ENCODE results near the gene NBEAL2. TPM values are rescaled to one million over a fixed set of nuclear protein-coding genes. Genes with fewer than 3 reads are reported as not detected.

NBEAL2 gene
- total RNA-seq, 1 experiment from 2014 or later, result 80.0 TPM

DNA sequence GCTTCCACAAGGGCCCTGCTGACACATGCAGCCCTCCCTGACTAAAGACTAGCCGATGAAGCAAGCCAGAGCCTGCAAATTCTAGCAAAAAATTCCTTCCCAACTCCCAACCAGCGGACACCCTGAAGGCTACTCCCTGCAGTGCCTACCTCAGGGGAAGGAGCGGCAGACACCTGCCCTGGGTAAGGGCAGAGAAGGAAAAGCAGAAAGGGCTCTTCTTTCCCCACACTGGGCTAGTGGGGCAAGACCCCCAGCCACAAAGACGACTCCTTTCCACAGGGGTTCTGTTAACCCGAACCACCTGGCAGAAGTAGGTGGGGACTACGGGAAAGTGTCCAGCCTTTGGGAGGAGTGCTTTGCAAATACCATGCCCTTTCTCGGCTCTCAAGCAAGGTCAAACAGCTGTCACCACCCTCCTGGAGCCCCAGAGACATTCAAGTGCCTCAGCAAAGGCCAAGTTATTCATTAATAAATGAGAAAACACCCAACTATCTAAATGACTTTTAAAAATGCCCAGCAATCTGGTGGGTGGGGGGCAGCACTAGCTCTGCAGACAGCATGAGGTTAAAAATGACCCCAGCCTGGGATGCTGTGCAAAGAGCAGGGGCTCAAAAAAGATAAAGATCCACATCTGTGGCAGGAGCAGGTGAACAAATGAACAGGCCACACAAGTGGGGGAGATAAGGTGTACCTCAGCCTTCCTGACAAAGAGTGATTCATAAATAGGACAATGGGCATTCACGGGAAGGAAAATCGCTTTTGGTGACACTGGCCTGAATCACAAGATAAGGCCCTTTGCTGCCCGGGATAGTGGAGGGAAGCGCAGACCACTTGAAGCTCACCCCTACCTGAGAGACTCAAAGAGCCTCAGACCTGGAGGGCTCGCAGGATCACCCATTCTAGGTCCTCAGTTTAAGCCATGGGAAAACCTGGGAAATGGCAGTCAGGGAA, 36.0 kb upstream of the NBEAL2 start:
- H3K4me3 Mint-ChIP-seq, result no peak overlapping the region
- DNase-seq (ENCODE audit: low spot score), result no peak
- no peak for ATAC-seq
- CTCF ChIA-PET, result interaction anchor here (0.6 to 2.0 kb wide), 4 partner anchors 19 to 477 kb away, joined by 3 to 6 read pairs (median 4); partner anchors contain the start of gene NBEAL2
- no peaks in the 10 kb centered on the region for H3K27me3 Mint-ChIP-seq (ENCODE audit: low read depth)
- TF ChIP-seq SMAD4 (CRISPR knock-in tag; IDR thresholded peaks at IDR 0.05) (no peak), JUN (CRISPR knock-in tag; IDR thresholded peaks at IDR 0.05) (no peak), ATF1 (CRISPR knock-in tag; IDR thresholded peaks at IDR 0.05) (no peak)
- TF ChIP-seq, protein P1, sequence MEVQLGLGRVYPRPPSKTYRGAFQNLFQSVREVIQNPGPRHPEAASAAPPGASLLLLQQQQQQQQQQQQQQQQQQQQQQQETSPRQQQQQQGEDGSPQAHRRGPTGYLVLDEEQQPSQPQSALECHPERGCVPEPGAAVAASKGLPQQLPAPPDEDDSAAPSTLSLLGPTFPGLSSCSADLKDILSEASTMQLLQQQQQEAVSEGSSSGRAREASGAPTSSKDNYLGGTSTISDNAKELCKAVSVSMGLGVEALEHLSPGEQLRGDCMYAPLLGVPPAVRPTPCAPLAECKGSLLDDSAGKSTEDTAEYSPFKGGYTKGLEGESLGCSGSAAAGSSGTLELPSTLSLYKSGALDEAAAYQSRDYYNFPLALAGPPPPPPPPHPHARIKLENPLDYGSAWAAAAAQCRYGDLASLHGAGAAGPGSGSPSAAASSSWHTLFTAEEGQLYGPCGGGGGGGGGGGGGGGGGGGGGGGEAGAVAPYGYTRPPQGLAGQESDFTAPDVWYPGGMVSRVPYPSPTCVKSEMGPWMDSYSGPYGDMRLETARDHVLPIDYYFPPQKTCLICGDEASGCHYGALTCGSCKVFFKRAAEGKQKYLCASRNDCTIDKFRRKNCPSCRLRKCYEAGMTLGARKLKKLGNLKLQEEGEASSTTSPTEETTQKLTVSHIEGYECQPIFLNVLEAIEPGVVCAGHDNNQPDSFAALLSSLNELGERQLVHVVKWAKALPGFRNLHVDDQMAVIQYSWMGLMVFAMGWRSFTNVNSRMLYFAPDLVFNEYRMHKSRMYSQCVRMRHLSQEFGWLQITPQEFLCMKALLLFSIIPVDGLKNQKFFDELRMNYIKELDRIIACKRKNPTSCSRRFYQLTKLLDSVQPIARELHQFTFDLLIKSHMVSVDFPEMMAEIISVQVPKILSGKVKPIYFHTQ (CRISPR knock-in tag; IDR thresholded peaks at IDR 0.05), result no peak
- TF ChIP-seq, protein P2, sequence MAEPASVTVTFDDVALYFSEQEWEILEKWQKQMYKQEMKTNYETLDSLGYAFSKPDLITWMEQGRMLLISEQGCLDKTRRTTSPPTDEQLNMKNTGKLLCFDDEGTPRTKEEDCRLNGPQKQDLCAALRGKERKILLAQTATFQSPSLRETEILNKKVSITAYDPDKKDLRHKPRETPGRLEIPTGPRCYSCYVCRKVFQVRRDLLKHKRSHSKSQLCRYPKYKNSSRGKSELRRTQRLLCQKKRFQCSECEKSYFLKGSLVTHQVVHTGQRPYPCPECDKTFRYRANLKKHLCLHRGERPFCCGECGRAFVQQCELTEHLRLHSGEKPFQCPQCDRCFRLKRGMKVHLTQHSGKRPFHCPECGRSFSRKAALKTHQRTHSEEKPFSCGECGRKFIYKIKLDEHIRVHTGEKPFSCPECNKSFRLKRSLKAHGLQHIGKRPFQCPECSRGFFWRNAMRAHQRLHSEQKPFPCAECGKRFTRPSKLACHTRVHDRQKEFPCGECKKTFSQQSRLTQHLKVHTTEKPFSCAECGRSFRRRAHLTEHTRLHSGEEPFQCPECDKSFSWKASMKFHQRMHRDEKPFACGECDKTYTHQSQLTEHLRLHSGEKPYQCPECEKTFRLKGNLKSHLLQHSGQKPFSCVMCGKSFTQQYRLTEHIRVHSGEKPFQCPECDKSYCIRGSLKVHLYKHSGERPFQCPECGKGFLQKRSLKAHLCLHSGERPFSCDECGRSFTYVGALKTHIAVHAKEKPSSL (CRISPR knock-in tag; conservative IDR thresholded peaks at IDR 0.05), result no peak
- TF ChIP-seq, protein P3, sequence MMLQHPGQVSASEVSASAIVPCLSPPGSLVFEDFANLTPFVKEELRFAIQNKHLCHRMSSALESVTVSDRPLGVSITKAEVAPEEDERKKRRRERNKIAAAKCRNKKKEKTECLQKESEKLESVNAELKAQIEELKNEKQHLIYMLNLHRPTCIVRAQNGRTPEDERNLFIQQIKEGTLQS (CRISPR knock-in tag; conservative IDR thresholded peaks at IDR 0.05), result no peak
- TF ChIP-seq, protein P4, sequence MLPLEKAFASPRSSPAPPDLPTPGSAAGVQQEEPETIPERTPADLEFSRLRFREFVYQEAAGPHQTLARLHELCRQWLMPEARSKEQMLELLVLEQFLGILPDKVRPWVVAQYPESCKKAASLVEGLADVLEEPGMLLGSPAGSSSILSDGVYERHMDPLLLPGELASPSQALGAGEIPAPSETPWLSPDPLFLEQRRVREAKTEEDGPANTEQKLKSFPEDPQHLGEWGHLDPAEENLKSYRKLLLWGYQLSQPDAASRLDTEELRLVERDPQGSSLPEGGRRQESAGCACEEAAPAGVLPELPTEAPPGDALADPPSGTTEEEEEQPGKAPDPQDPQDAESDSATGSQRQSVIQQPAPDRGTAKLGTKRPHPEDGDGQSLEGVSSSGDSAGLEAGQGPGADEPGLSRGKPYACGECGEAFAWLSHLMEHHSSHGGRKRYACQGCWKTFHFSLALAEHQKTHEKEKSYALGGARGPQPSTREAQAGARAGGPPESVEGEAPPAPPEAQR (CRISPR knock-in tag; IDR thresholded peaks at IDR 0.05), result no peak
- H3K36me3 Mint-ChIP-seq, result peaks cover 18% of the 10 kb centered on the region
- no peaks in the 10 kb centered on the region for H3K9me3 Mint-ChIP-seq
- H3K27ac Mint-ChIP-seq, result peak overlapping the region; percentile 43
- POLR2A ChIA-PET, result no interaction called here
- H3K4me1 Mint-ChIP-seq, result peaks cover 61% of the 10 kb centered on the region

DNA sequence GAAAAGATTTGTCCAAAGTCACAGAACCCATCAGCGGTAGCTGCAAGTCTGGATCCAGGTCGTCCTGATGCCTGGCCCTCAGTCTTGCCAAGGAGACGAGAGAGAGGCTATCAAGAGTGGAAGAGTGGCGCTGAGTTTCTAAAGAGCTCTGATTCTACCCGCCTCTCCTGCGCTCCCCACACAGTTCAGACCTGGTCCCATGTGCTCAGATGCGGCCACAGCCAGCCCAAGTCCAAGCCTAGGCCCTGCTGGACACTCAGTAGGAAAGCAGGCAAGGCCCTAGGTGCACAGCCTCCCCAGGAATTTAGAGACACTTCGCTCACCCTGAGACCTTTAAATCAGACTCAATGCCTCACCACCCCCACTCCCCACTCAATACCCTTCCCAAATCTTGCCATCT, 35.3 kb upstream of the NBEAL2 start:
- Mint-ChIP-seq H3K4me3 (no peak overlapping the region), H3K27me3 (ENCODE audit: low read depth) (no peaks in the 10 kb centered on the region), H3K36me3 (peaks cover 13% of the 10 kb centered on the region), H3K27ac (peak overlapping the region; percentile 50; the same call in 1 of the 2 replicates), H3K9me3 (no peaks in the 10 kb centered on the region), H3K4me1 (peaks cover 67% of the 10 kb centered on the region)
- peak; percentile 26 for ATAC-seq
- POLR2A ChIA-PET, result no interaction called here
- DNase-seq (ENCODE audit: low spot score), result no peak
- CTCF ChIA-PET, result interaction anchor here (0.6 to 2.0 kb wide), 5 partner anchors 8 to 446 kb away, joined by 3 to 6 read pairs (median 4); partner anchors contain the start of gene NBEAL2
- TF ChIP-seq NR3C1 (CRISPR knock-in tag; conservative IDR thresholded peaks at IDR 0.05; ENCODE audit: low read depth) (no peak), GABPB1 (CRISPR knock-in tag; IDR thresholded peaks at IDR 0.05) (no peak), SP1 (CRISPR knock-in tag; conservative IDR thresholded peaks at IDR 0.05) (no peak), FOXJ3 (CRISPR knock-in tag; IDR thresholded peaks at IDR 0.05; ENCODE audit: borderline replicate concordance) (no peak), ZNF416 (CRISPR knock-in tag; IDR thresholded peaks at IDR 0.05) (no peak), ZNF671 (CRISPR knock-in tag; IDR thresholded peaks at IDR 0.05) (no peak)
- TF ChIP-seq, protein P5, sequence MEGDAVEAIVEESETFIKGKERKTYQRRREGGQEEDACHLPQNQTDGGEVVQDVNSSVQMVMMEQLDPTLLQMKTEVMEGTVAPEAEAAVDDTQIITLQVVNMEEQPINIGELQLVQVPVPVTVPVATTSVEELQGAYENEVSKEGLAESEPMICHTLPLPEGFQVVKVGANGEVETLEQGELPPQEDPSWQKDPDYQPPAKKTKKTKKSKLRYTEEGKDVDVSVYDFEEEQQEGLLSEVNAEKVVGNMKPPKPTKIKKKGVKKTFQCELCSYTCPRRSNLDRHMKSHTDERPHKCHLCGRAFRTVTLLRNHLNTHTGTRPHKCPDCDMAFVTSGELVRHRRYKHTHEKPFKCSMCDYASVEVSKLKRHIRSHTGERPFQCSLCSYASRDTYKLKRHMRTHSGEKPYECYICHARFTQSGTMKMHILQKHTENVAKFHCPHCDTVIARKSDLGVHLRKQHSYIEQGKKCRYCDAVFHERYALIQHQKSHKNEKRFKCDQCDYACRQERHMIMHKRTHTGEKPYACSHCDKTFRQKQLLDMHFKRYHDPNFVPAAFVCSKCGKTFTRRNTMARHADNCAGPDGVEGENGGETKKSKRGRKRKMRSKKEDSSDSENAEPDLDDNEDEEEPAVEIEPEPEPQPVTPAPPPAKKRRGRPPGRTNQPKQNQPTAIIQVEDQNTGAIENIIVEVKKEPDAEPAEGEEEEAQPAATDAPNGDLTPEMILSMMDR (IDR thresholded peaks at IDR 0.05), result no peak
- TF ChIP-seq, protein P6, sequence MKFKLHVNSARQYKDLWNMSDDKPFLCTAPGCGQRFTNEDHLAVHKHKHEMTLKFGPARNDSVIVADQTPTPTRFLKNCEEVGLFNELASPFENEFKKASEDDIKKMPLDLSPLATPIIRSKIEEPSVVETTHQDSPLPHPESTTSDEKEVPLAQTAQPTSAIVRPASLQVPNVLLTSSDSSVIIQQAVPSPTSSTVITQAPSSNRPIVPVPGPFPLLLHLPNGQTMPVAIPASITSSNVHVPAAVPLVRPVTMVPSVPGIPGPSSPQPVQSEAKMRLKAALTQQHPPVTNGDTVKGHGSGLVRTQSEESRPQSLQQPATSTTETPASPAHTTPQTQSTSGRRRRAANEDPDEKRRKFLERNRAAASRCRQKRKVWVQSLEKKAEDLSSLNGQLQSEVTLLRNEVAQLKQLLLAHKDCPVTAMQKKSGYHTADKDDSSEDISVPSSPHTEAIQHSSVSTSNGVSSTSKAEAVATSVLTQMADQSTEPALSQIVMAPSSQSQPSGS (CRISPR knock-in tag; IDR thresholded peaks at IDR 0.05; ENCODE audit: borderline replicate concordance, low read depth), result no peak
- TF ChIP-seq, protein P7, sequence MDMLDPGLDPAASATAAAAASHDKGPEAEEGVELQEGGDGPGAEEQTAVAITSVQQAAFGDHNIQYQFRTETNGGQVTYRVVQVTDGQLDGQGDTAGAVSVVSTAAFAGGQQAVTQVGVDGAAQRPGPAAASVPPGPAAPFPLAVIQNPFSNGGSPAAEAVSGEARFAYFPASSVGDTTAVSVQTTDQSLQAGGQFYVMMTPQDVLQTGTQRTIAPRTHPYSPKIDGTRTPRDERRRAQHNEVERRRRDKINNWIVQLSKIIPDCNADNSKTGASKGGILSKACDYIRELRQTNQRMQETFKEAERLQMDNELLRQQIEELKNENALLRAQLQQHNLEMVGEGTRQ (CRISPR knock-in tag; IDR thresholded peaks at IDR 0.05), result no peak
- TF ChIP-seq, protein P4 (CRISPR knock-in tag; IDR thresholded peaks at IDR 0.05), result no peak
- TF ChIP-seq, protein P8, sequence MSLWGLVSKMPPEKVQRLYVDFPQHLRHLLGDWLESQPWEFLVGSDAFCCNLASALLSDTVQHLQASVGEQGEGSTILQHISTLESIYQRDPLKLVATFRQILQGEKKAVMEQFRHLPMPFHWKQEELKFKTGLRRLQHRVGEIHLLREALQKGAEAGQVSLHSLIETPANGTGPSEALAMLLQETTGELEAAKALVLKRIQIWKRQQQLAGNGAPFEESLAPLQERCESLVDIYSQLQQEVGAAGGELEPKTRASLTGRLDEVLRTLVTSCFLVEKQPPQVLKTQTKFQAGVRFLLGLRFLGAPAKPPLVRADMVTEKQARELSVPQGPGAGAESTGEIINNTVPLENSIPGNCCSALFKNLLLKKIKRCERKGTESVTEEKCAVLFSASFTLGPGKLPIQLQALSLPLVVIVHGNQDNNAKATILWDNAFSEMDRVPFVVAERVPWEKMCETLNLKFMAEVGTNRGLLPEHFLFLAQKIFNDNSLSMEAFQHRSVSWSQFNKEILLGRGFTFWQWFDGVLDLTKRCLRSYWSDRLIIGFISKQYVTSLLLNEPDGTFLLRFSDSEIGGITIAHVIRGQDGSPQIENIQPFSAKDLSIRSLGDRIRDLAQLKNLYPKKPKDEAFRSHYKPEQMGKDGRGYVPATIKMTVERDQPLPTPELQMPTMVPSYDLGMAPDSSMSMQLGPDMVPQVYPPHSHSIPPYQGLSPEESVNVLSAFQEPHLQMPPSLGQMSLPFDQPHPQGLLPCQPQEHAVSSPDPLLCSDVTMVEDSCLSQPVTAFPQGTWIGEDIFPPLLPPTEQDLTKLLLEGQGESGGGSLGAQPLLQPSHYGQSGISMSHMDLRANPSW (CRISPR knock-in tag; conservative IDR thresholded peaks at IDR 0.05; ENCODE audit: low read depth), result no peak

All from WTC11 (cell line).